Uterine smooth muscle cell (primary cell): ENCODE results near the gene POR. TPM values are rescaled to one million over a fixed set of nuclear protein-coding genes. Genes with fewer than 3 reads are reported as not detected.

Source experiments
- total RNA-seq: library from RNA; depleted of rRNA; stranded (reverse); fragments of >200 nt; gene quantifications from 2 replicates; pipeline ENCODE4 v1.2.3, GENCODE V29; 2014

Gene POR
- total RNA-seq, result 105 and 159 TPM in 2 replicates

GRCh38 chr7:75914655-75915415, at the start of gene POR:
Gene POR (plus strand): TSS chr7:75915155. CDS start chr7:75954002, 38,847 bp downstream.

GRCh38 chr7:75878769-75879611, 36.0 kb upstream of the POR start, which contains the start of gene RHBDD2:
Gene RHBDD2 (plus strand): TSS chr7:75879034. CDS start chr7:75879083, 49 bp downstream.

GRCh38 chr7:75994388-75995051, 79.6 kb downstream of the POR start, which contains the start of gene TMEM120A:
Gene TMEM120A (minus strand): TSS chr7:75994595. CDS start chr7:75994570, 25 bp downstream.

Other genes with a start within 250 kb of the POR start
- 20.9 and 27.7 TPM in 2 replicates for gene HIP1, start 176.2 kb upstream of the POR start, total RNA-seq
- gene CCL26, start 142.9 kb upstream of the POR start, total RNA-seq, result 1.7 and 2.4 TPM in 2 replicates
- not detected in 2 replicates for gene CCL24, start 101.3 kb upstream of the POR start, total RNA-seq
- gene RHBDD2, start 36.1 kb upstream of the POR start, total RNA-seq, result 12.2 and 12.7 TPM in 2 replicates
- gene TMEM120A, start 79.4 kb downstream of the POR start, total RNA-seq, result 25.5 and 27.4 TPM in 2 replicates
- gene STYXL1, start 132.8 kb downstream of the POR start, total RNA-seq, result 38.6 and 39.7 TPM in 2 replicates
- 33.8 and 42.7 TPM in 2 replicates for gene MDH2, start 133.0 kb downstream of the POR start, total RNA-seq